Mammary epithelial cell (primary cell): ENCODE results near the gene STOM.

Experiments
- CTCF ChIP-seq, 2 donors: IDR thresholded peaks in 1 of 2; conservative IDR thresholded peaks in 1 of 2; 2 replicates each; pipeline ENCODE4 v1.5.1; 2011 to 2012; ENCODE audit warnings: inconsistent platforms in 2 of 2, low read length in 2 of 2, mild to moderate bottlenecking in 2 of 2, control low read depth in 1 of 2, low read depth in 1 of 2; ENCODE audit not compliant: insufficient read depth in 1 of 2; ENCODE audit errors: extremely low read depth in 1 of 2
- EZH2 ChIP-seq: IDR thresholded peaks from 2 replicates; pipeline ENCODE4 v1.6.1; 2012; ENCODE audit warnings: low read length, inconsistent platforms, borderline replicate concordance

GRCh38 chr9:121331992-121332685 lies 37.9 kb downstream of the STOM start:
- TF ChIP-seq EZH2 (no peak), CTCF (conservative IDR thresholded peaks at IDR 0.05 in 1 of 2, IDR thresholded peaks at IDR 0.05 in 1 of 2; ENCODE audit: extremely low read depth in 1 of 2, insufficient read depth in 1 of 2, low read depth in 1 of 2, low read length in 2 of 2) (peak in 1 of 2 donors; percentile 30)
